DND-41 (cell line): Measurements from ENCODE around the gene CPNE4.

Experiments used
- EZH2 ChIP-seq: IDR thresholded peaks from 3 replicates; pipeline ENCODE4 v1.6.1; 2012; ENCODE audit warnings: borderline replicate concordance, low read depth, mild to moderate bottlenecking, moderate library complexity, low read length, inconsistent platforms; ENCODE audit not compliant: severe bottlenecking
- TF ChIP-seq, protein P1 (sequence below): IDR thresholded peaks from 2 replicates; pipeline ENCODE4 v1.5.1; 2012; ENCODE audit warnings: borderline replicate concordance, low read length, moderate library complexity, mild to moderate bottlenecking; ENCODE audit not compliant: poor library complexity, severe bottlenecking; ENCODE audit errors: extremely low read depth

DNA sequence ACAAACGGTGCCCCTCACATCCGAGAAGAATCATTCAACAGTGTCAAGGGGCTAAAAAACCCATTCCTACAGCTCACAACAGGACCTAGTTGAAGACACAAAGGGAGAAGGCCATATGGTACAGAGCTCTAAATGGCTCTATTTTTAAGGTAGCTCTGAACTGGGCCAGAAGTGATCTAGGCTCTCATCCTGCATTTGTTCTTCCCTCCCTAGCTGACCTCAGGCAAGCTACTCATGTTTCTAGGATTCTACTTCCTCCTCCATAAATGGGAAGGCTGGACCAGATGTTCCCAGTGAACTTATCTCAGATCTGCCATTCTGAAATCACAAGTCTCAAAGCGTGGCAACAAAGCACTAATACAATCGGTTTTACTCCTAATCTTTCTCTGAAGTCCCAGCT lies 62.3 kb downstream of the CPNE4 start:
- TF ChIP-seq, protein P1, sequence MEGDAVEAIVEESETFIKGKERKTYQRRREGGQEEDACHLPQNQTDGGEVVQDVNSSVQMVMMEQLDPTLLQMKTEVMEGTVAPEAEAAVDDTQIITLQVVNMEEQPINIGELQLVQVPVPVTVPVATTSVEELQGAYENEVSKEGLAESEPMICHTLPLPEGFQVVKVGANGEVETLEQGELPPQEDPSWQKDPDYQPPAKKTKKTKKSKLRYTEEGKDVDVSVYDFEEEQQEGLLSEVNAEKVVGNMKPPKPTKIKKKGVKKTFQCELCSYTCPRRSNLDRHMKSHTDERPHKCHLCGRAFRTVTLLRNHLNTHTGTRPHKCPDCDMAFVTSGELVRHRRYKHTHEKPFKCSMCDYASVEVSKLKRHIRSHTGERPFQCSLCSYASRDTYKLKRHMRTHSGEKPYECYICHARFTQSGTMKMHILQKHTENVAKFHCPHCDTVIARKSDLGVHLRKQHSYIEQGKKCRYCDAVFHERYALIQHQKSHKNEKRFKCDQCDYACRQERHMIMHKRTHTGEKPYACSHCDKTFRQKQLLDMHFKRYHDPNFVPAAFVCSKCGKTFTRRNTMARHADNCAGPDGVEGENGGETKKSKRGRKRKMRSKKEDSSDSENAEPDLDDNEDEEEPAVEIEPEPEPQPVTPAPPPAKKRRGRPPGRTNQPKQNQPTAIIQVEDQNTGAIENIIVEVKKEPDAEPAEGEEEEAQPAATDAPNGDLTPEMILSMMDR, result no peak
- TF ChIP-seq EZH2, result no peak
